T-helper 2 cell treated with Interferon-gamma antibody and Interleukin-4, amounts not matched to agents 5 μg/mL and 100 μg/mL, for 36 hours (primary cell): ENCODE data around the gene KIAA1328.

Experiments
- DNase-seq: peaks from one replicate; pipeline ENCODE4 v3.0.0; 2021; ENCODE audit warnings: low spot score
- H3K27ac Mint-ChIP-seq: one replicate; pipeline ENCODE4 v1.8.0; 2021; ENCODE audit warnings: mild to moderate bottlenecking, mixed read lengths
- H3K27me3 Mint-ChIP-seq: one replicate; pipeline ENCODE4 v1.8.0; 2021; ENCODE audit warnings: low read depth, mixed read lengths
- H3K36me3 Mint-ChIP-seq: one replicate; pipeline ENCODE4 v1.8.0; 2021; ENCODE audit warnings: low read depth, mixed read lengths
- H3K4me1 Mint-ChIP-seq: one replicate; pipeline ENCODE4 v1.8.0; 2021; ENCODE audit warnings: low read depth, mixed read lengths
- H3K4me3 Mint-ChIP-seq: one replicate; pipeline ENCODE4 v1.8.0; 2022; ENCODE audit warnings: mild to moderate bottlenecking, moderate library complexity, mixed read lengths
- H3K9me3 Mint-ChIP-seq: one replicate; pipeline ENCODE4 v1.8.0; 2021; ENCODE audit warnings: mixed read lengths

Gene KIAA1328

DNA sequence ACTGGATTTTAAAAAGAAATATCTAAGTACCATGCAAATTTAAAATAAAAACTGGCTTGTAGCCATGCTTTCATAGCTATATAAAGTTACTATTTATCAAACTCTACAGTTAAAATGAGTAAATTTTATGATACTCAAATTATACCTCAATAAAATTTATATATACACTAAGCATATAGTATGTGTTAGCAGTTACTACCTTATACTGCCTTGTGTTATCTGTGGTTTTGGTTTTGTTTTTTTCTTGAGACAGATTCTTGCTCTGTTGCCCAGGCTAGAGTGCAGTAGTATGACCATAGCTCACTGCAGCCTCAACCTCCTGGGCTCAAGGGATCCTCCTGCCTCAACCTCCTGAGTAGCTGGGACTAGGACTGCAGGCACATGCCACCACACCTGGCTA lies 342.1 kb downstream of the KIAA1328 start:
- Mint-ChIP-seq H3K4me3 (no peak overlapping the region), H3K4me1 (no peaks in the 10 kb centered on the region), H3K36me3 (no peaks in the 10 kb centered on the region), H3K27ac (no peak overlapping the region), H3K27me3 (no peaks in the 10 kb centered on the region), H3K9me3 (no peaks in the 10 kb centered on the region)
- DNase-seq: no peak

- DNase-seq: no peak
- Mint-ChIP-seq H3K4me1 (no peaks in the 10 kb centered on the region), H3K27ac (no peak overlapping the region), H3K9me3 (no peaks in the 10 kb centered on the region), H3K36me3 (no peaks in the 10 kb centered on the region), H3K4me3 (no peak overlapping the region), H3K27me3 (no peaks in the 10 kb centered on the region)
Measured at GRCh38 chr18:37173384-37173783, 344.5 kb downstream of the KIAA1328 start.

- Mint-ChIP-seq H3K4me1 (no peaks in the 10 kb centered on the region), H3K9me3 (no peaks in the 10 kb centered on the region), H3K27ac (no peak overlapping the region), H3K36me3 (no peaks in the 10 kb centered on the region), H3K27me3 (no peaks in the 10 kb centered on the region), H3K4me3 (no peak overlapping the region)
- no peak for DNase-seq
Measured at GRCh38 chr18:37175727-37176620, 347.0 kb downstream of the KIAA1328 start.

DNA sequence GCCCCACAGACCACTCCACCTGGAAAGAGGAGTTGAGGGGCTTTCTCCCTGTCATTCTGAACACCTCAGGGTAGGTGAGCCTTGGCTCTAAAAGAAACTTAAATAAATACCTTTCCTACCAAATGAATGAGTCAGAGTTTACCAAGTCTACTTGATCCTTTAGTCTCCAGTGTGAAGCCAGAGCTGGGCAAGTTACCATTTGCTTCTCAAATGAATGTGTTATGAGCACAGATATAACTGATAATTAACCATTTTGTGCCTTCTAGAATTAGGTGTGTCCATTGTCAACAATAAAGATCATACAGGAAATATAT lies 347.7 kb downstream of the KIAA1328 start:
- Mint-ChIP-seq H3K9me3 (no peaks in the 10 kb centered on the region), H3K27me3 (no peaks in the 10 kb centered on the region), H3K4me3 (no peak overlapping the region), H3K27ac (no peak overlapping the region), H3K36me3 (no peaks in the 10 kb centered on the region), H3K4me1 (no peaks in the 10 kb centered on the region)
- no peak for DNase-seq

- Mint-ChIP-seq H3K36me3 (no peaks in the 10 kb centered on the region), H3K27me3 (no peaks in the 10 kb centered on the region), H3K27ac (no peak overlapping the region), H3K9me3 (no peaks in the 10 kb centered on the region), H3K4me3 (no peak overlapping the region), H3K4me1 (no peaks in the 10 kb centered on the region)
- DNase-seq: no peak
Measured at GRCh38 chr18:37179384-37179783, 350.5 kb downstream of the KIAA1328 start.

- H3K4me3 Mint-ChIP-seq: no peak overlapping the region
- no peaks in the 10 kb centered on the region for H3K36me3 Mint-ChIP-seq
- H3K27me3 Mint-ChIP-seq: no peaks in the 10 kb centered on the region
- H3K9me3 Mint-ChIP-seq: no peaks in the 10 kb centered on the region
- no peaks in the 10 kb centered on the region for H3K4me1 Mint-ChIP-seq
- H3K27ac Mint-ChIP-seq: no peak overlapping the region
- DNase-seq: no peak
Measured at GRCh38 chr18:37180086-37180485, 351.2 kb downstream of the KIAA1328 start.

DNA sequence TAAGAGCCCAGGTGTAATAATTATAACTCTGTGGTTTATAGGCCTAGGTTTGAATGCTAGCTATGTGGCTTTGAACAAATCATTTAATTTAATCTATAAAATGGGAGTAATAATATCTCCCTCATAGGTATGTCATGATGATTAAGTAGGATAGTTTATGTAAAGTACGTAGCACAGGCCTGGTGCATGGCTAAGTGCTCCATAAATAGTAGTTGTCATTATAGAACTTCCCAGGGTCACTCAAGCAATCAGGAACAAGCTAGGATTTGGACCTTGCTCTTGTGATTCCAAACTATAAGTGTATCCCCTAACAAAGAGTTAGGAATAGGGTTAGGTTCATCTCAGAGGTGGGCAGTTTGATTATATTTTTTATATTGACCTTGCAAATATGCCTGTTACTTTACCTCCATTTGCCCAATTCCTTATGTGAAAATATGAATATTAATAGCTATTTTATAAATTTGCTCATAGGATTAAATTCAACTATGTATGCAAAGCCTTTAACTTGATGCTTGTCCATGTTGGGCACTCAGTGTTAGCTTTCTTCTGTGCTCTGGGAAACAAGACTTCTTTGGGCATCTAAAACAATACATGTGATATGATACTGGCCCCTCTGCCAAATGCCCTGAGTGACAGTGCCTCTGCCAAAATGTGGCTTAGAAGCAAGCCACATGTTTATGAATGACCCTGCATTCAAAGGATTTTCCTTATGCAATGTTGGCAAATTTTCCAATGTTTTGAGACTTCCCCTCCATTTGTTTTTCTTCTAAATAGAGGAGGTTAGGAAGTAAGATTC lies 353.6 kb downstream of the KIAA1328 start:
- Mint-ChIP-seq H3K9me3 (no peaks in the 10 kb centered on the region), H3K27ac (no peak overlapping the region), H3K4me1 (no peaks in the 10 kb centered on the region), H3K4me3 (no peak overlapping the region), H3K36me3 (no peaks in the 10 kb centered on the region), H3K27me3 (no peaks in the 10 kb centered on the region)
- DNase-seq: no peak

- no peak overlapping the region for H3K27ac Mint-ChIP-seq
- no peaks in the 10 kb centered on the region for H3K9me3 Mint-ChIP-seq
- no peaks in the 10 kb centered on the region for H3K27me3 Mint-ChIP-seq
- no peaks in the 10 kb centered on the region for H3K4me1 Mint-ChIP-seq
- no peak overlapping the region for H3K4me3 Mint-ChIP-seq
- DNase-seq: no peak
- no peaks in the 10 kb centered on the region for H3K36me3 Mint-ChIP-seq
Measured at GRCh38 chr18:37184209-37184868, 355.4 kb downstream of the KIAA1328 start.

GRCh38 chr18:37188016-37188791 lies 359.3 kb downstream of the KIAA1328 start:
- no peak overlapping the region for H3K27ac Mint-ChIP-seq
- no peak for DNase-seq

DNA sequence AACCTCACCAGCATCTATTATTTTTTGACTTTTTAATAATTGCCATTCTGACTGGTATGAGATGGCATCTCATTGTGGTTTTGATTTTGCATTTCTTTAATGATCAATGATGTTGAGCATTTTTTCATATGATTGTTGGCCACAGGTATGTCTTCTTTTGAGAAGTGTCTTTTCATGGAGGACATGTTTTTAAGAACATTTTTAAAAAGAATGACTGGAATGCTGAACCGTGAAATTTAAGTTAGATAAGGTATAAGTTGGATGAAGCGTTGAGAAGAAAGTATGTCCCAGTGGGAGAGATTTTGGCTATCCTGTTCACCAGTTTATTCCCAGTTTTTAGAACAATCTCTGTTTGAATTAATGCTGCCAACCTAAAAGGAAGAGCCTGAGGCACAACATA lies 370.8 kb downstream of the KIAA1328 start:
- H3K4me3 Mint-ChIP-seq: no peak overlapping the region
- no peak overlapping the region for H3K27ac Mint-ChIP-seq
- no peaks in the 10 kb centered on the region for H3K4me1 Mint-ChIP-seq
- H3K36me3 Mint-ChIP-seq: no peaks in the 10 kb centered on the region
- H3K27me3 Mint-ChIP-seq: no peaks in the 10 kb centered on the region
- H3K9me3 Mint-ChIP-seq: peaks cover 9% of the 10 kb centered on the region
- no peak for DNase-seq

More at GRCh38 chr18:37188016-37188791, 359.3 kb downstream of the KIAA1328 start:
- Mint-ChIP-seq H3K4me3 (no peak overlapping the region), H3K9me3 (no peaks in the 10 kb centered on the region), H3K27me3 (no peaks in the 10 kb centered on the region), H3K4me1 (no peaks in the 10 kb centered on the region), H3K36me3 (no peaks in the 10 kb centered on the region)

DNA sequence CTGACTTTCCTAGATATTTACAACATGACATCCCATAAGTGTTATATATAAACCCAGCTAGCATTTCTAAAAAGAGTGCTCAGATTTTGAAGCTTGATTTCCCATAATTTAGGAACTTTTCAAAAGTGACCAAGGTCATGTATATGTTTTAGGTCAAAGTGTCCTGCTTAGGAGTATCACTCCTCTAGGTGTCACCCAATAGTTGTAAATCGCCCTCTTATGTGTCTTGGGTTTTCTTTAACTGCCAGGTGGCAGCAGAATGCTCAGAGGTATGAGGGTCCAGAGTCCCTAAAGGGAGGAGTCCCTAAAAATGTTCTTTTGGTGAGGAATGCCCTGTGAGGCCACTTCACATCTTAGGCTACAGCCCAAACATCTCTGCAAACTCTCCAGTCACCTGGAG lies 378.4 kb downstream of the KIAA1328 start:
- Mint-ChIP-seq H3K36me3 (no peaks in the 10 kb centered on the region), H3K4me3 (no peak overlapping the region), H3K27ac (no peak overlapping the region), H3K4me1 (no peaks in the 10 kb centered on the region), H3K27me3 (no peaks in the 10 kb centered on the region), H3K9me3 (no peaks in the 10 kb centered on the region)
- no peak for DNase-seq

DNA sequence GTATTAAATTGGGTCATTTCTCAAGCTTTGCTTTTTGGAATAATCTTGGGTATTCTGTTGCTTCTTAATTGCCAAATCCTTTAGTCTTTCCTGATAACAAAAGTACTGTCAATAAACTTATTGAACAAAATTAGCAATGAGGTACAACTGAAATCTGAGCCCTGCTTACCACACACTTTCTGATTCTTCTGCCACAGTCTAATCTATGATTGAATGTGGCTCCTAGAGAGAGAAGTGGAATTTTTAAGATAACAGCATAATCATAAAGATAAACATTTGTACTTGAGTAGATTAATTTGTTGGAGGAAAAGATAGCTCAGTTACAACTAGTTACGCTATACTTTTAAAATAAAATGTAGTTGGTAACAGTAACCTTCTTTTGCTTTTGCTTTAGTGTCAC lies 381.9 kb downstream of the KIAA1328 start:
- H3K4me3 Mint-ChIP-seq: no peak overlapping the region
- H3K36me3 Mint-ChIP-seq: no peaks in the 10 kb centered on the region
- H3K9me3 Mint-ChIP-seq: no peaks in the 10 kb centered on the region
- no peak overlapping the region for H3K27ac Mint-ChIP-seq
- DNase-seq: no peak
- H3K27me3 Mint-ChIP-seq: no peaks in the 10 kb centered on the region
- H3K4me1 Mint-ChIP-seq: no peaks in the 10 kb centered on the region

GRCh38 chr18:37218022-37218590 lies 389.2 kb downstream of the KIAA1328 start:
- H3K4me1 Mint-ChIP-seq: no peaks in the 10 kb centered on the region
- no peak overlapping the region for H3K27ac Mint-ChIP-seq

More at GRCh38 chr18:37218022-37218590, 389.2 kb downstream of the KIAA1328 start:
- Mint-ChIP-seq H3K4me3 (no peak overlapping the region), H3K27me3 (no peaks in the 10 kb centered on the region), H3K36me3 (no peaks in the 10 kb centered on the region), H3K9me3 (no peaks in the 10 kb centered on the region)
- no peak for DNase-seq
